Heart right ventricle (tissue), 16 donors: ENCODE data around the gene ITSN1. TPM values are rescaled to one million over a fixed set of nuclear protein-coding genes. Genes with fewer than 3 reads are reported as not detected.

Source experiments
- ATAC-seq, 8 donors: fragments of 200-7000 bp; cut with Tn5 transposase; one replicate each; pipeline ENCODE4 v1.9.1; 2020; ENCODE audit warnings: mild to moderate bottlenecking in 8 of 8, moderate library complexity in 8 of 8, moderate number of reproducible peaks in 1 of 8
- DNase-seq, 2 donors: peaks; one replicate each; pipeline ENCODE4 v3.0.0-alpha.2; 2020
- H3K27ac ChIP-seq, 10 donors: fragments of 200-600 bp; sonication (generic) in 2 of 10; one replicate each; pipeline versions ENCODE4 v1.5.0 to v1.8.0; 2020 to 2022; ENCODE audit warnings: mild to moderate bottlenecking in 3 of 10
- H3K27me3 ChIP-seq, 7 donors: fragments of 200-600 bp; one replicate each; pipeline ENCODE4 v1.8.0; 2021 to 2022; ENCODE audit warnings: mild to moderate bottlenecking in 2 of 7
- H3K36me3 ChIP-seq, 9 donors: fragments of 200-600 bp; sonication (generic) in 1 of 9; one replicate each; pipeline versions ENCODE4 v1.5.0 to v1.8.0; 2020 to 2022; ENCODE audit warnings: mild to moderate bottlenecking in 2 of 9
- H3K4me1 ChIP-seq, 9 donors: fragments of 200-600 bp; sonication (generic) in 1 of 9; one replicate each; pipeline versions ENCODE4 v1.5.0 to v1.8.0; 2020 to 2022; ENCODE audit warnings: mild to moderate bottlenecking in 4 of 9
- H3K4me3 ChIP-seq, 10 donors: fragments of 200-600 bp; sonication (generic) in 2 of 10; one replicate each; pipeline versions ENCODE4 v1.5.0 to v1.8.0; 2020 to 2022; ENCODE audit warnings: mild to moderate bottlenecking in 7 of 10, moderate library complexity in 2 of 10
- H3K9me3 ChIP-seq, 11 donors: fragments of 200-600 bp in 10 of 11; sonication (generic) in 2 of 11; one replicate each; pipeline versions ENCODE4 v1.5.0 to v1.8.0; 2013 to 2022; ENCODE audit warnings: mild to moderate bottlenecking in 2 of 11, control low read depth in 1 of 11, moderate library complexity in 1 of 11
- WGBS, 2 donors: extraction: QIAGEN DNeasy Blood & Tissue Kit; methylation state at CpG; one replicate each; pipeline ENCODE4 v1.1.7; 2013; ENCODE audit warnings: inconsistent platforms in 1 of 2; 5-methylcytosine and 5-hydroxymethylcytosine counted together
- intact Hi-C, 10 donors: fragments of 100-400 bp; cut with DNase I; formaldehyde crosslinking; loops; one replicate each; pipeline versions ENCODE4 v1.11.1 to v1.14.2; 2022
- polyA plus RNA-seq, 2 donors: library from polyadenylated mRNA; stranded (reverse); fragments of 200-250 nt; gene quantifications; one replicate each; pipeline ENCODE4 v1.2.3, GENCODE V29; 2013
- total RNA-seq, 10 donors: library from RNA; stranded (reverse); fragmentation: NEBNext Ultra II Directional in 3 of 10; extraction: Animal tissue kit (Norgen Biotek cat#: 25700) in 3 of 10; gene quantifications; one replicate each; pipeline versions ENCODE4 v1.2.1 to v1.2.4, GENCODE V29; 2021 to 2023
- TF ChIP-seq, protein P1 (sequence below), 9 donors: fragments of 200-600 bp; sonication (generic) in 2 of 9; IDR thresholded peaks; one replicate each; pipeline versions ENCODE4 v1.5.0 to v1.8.0; 2021 to 2022; ENCODE audit warnings: antibody characterized with exemption in 9 of 9, mild to moderate bottlenecking in 5 of 9, moderate library complexity in 1 of 9
- donor health status: Arrhythmogenic right ventricular cardiomyopathy.
- donor health status: ischemic (EF 13 %, LVEDD 7.1; RV severe dilation, severe dysfunction).
- donor health status: healthy with polysubstance abuse.
- donor health status: DM: no; HTN: yes; CAD: no.
- donor health status: DM: no; HTN: no; CAD: no.
- donor health status: ischemic (EF 25% LVEDD 6.9; RV normal size, moderate dysfunction).
- donor health status: ischemic (EF 25% LVEDD 5.7; RV mildly dilated, moderate dysfunction).
- donor health status: healthy.
- donor health status: DM: yes; HTN: yes; CAD: no.
- donor health status: Ischemic cardiomyopathy.
- donor health status: ischemic (EF 35%, LVEDD 5.7; RV mildly dilated, moderate dysfunction).
- donor health status: nonischemic (EF 11% LVEDD 7.7; RV severe dilation, severe dysfunction).
- donor health status: DM: yes; HTN: yes; CAD: no.
- donor health status: PGD.
- donor health status: ischemic (EF 29% LVEDD 5.4; RV normal size, mild dysfunction).
- donor health status: nonischemic (EF 23%, LVEDD 6.1; RV moderate dilation, normal function).

ITSN1 gene
- total and polyA plus RNA-seq, 12 donors = 14.6 to 47.3 (median 32.3) TPM

DNA sequence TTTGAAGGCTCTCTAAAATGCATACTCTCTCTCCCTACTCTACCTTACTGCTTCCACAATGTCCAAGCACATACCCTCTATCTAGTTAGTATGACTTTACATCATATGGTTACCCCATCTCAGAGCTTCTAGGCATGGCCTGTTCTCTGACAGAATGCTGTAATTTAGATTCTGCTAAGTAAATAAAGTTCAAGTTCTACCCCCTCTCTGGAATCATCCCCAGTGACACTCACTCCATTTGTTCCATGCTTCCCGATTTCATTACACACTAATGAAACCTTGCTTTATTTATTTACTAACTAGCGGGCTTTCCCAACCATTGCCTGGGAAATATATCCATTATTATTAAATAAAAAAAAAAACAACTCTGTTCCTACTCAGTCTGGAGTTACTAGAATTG, 8.0 kb upstream of the ITSN1 start:
- H3K4me3 ChIP-seq = no peak overlapping the region
- no peak overlapping the region for H3K27ac ChIP-seq
- ATAC-seq (no peak), DNase-seq (no peak)
- intact Hi-C loops = no loop called here
- peaks cover 0 to 44% (median 16%) of the 10 kb centered on the region in 9 donors for H3K36me3 ChIP-seq
- 95 to 99% methylated on average over 2 of the region's 2 CpGs for WGBS, 2 donors
- TF ChIP-seq, protein P1, sequence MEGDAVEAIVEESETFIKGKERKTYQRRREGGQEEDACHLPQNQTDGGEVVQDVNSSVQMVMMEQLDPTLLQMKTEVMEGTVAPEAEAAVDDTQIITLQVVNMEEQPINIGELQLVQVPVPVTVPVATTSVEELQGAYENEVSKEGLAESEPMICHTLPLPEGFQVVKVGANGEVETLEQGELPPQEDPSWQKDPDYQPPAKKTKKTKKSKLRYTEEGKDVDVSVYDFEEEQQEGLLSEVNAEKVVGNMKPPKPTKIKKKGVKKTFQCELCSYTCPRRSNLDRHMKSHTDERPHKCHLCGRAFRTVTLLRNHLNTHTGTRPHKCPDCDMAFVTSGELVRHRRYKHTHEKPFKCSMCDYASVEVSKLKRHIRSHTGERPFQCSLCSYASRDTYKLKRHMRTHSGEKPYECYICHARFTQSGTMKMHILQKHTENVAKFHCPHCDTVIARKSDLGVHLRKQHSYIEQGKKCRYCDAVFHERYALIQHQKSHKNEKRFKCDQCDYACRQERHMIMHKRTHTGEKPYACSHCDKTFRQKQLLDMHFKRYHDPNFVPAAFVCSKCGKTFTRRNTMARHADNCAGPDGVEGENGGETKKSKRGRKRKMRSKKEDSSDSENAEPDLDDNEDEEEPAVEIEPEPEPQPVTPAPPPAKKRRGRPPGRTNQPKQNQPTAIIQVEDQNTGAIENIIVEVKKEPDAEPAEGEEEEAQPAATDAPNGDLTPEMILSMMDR (IDR thresholded peaks at IDR 0.05) = no peak
- H3K4me1 ChIP-seq = no peaks in the 10 kb centered on the region
- no peaks in the 10 kb centered on the region for H3K27me3 ChIP-seq
- no peaks in the 10 kb centered on the region for H3K9me3 ChIP-seq

DNA sequence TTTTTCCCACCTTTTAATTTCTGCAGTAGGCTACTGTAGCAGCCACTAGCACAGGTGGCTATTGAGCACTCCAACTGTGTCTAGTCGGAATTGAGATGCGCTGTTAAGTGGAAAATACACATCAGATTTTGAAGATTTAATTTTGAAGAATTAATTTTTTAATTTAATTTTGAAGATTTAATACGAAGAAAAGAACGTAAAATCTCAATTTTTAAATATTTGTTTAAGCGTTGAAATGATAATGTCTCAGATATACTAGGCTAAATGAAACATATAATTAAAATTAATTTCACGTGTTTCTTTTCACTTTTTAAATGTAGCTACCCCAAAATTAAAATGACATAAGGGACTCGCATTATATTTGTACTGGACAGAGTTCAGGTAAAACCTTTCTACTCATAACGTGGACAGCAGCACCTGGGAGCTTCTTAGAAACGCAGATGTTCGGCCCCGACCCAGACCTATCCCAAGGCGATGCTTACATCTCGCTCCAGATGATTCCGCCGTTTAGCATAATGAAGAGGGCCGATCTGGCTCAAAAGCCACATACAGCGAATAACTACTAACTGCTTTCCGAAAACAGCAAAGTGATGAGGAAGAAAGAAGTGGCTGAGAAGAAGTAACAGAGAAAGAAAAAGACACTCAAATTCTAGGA, 1.5 kb upstream of the ITSN1 start:
- H3K4me3 ChIP-seq = peak overlapping the region; percentile 66 to 96 (median 88)

DNA sequence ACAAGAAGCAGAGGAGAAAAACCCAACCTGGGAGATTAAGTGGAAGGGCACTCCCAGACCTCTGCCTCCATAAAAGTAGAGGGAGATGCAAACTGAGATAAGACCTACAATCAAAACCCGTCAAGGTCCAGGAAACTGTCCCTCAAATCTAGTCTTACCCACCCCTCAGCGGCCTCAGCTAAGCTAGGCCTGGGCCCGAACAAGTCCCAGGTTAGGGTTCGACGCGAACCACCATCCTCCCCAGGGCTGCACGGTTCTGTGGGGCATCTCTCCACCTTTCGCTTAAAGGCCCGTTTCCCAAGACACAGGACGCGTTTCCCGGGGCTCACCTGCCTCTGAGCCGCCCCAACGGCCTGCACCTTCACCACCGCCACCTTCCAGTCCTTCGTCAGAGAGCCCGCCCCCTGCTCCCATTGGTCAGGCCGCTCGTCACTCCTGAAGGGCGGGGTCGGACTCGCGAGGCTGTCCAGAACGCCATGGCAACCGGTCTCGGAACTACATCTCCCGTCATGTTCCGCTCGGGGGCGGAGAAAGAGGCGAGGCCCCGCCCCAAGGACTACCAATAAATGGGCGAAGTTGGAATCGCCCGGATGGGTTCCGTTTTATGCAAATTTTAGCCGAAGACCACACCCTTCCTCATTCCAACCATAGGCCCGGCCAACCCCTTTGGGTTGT, 812 bp upstream of the ITSN1 start, which contains the start of gene CRYZL1:
Gene CRYZL1, minus strand, starts transcription at position 390 of the 675 bp plus-strand sequence. CDS start 10,190 bp downstream, outside the sequence.
- no peaks in the 10 kb centered on the region for H3K27me3 ChIP-seq
- intact Hi-C loops = loop anchor here in 8 of 10 donors (5.0 to 10.0 kb wide), 11 partner anchors 103 to 261 kb away; no protein-coding TSS in a partner anchor
- H3K36me3 ChIP-seq = peaks cover 0 to 7% (median 0%) of the 10 kb centered on the region in 9 donors
- peak within 1 kb of the TSS; percentile 78 to 93 (median 86) for H3K27ac ChIP-seq
- ATAC-seq (peak; percentile 89 to 95 (median 94)), DNase-seq (peak; percentile 100)
- TF ChIP-seq, protein P1 (IDR thresholded peaks at IDR 0.05) = no peak
- H3K9me3 ChIP-seq = no peaks in the 10 kb centered on the region
- peaks cover 3 to 42% (median 25%) of the 10 kb centered on the region in 9 donors for H3K4me1 ChIP-seq
- H3K4me3 ChIP-seq = peak within 1 kb of the TSS; percentile 66 to 96 (median 88)
- 0% methylated on average over 38 of the region's 38 CpGs for WGBS, 2 donors

More for the DNA sequence above, 1.5 kb upstream of the ITSN1 start:
- TF ChIP-seq, protein P1 (IDR thresholded peaks at IDR 0.05) = no peak
- H3K4me1 ChIP-seq = peaks cover 3 to 39% (median 25%) of the 10 kb centered on the region in 9 donors
- peak overlapping the region in 9 of 10 donors; percentile 78 to 93 (median 83) for H3K27ac ChIP-seq
- no peak for ATAC-seq
- WGBS, 2 donors = 28 to 33% methylated on average over 18 of the region's 18 CpGs
- H3K9me3 ChIP-seq = no peaks in the 10 kb centered on the region
- intact Hi-C loops = loop anchor here in 8 of 10 donors (5.0 to 10.0 kb wide), 11 partner anchors 104 to 261 kb away; no protein-coding TSS in a partner anchor
- H3K36me3 ChIP-seq = peaks cover 0 to 7% (median 0%) of the 10 kb centered on the region in 9 donors
- no peak for DNase-seq
- no peaks in the 10 kb centered on the region for H3K27me3 ChIP-seq

DNA sequence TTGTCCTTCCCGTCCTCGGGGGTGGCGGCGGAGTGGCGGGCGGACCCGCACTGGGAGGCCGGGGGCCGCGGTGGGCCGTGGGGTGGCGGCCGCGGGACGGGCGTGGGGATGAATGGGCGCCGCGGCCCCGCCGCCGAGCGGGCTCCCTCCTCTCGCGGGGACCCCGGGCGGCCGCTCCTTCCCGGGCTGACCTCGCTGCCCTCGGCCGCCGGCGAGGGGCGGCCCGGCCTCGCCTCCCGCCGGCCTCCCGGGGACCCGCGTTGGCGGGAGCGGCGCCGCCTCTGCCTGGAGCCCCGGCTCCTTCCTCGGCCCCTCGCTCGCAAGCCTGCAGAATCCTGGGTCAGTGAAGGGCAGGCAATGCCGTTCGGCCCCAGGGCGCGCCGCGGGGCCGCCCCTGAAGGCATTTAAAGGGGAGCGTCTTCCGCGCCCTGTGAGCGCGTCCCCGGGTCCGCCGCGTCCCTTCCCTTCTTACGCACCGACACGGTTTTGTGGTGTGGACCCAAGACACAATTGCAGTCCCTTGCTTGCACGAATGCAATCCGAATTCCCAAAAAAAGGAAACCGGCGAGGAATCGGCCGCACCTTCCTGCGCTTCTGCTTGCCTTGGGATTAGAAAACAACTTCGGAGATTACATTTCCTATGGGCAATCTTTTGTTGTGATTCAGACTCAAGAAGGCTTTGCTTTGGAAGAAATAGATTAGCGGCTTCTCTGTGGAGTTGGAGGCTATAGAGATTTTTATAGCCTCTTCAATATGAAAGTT, 776 bp downstream of the ITSN1 start:
- peak overlapping the region; percentile 64 to 96 (median 88) for H3K4me3 ChIP-seq
- peak overlapping the region; percentile 78 to 93 (median 86) for H3K27ac ChIP-seq
- H3K27me3 ChIP-seq = no peaks in the 10 kb centered on the region
- H3K4me1 ChIP-seq = peaks cover 3 to 42% (median 25%) of the 10 kb centered on the region in 9 donors
- DNase-seq (peak; percentile 17 to 46), ATAC-seq (peak in 2 of 8 donors; percentile 1 to 2)
- peaks cover 0 to 7% (median 0%) of the 10 kb centered on the region in 9 donors for H3K36me3 ChIP-seq
- WGBS, 2 donors = 0 to 1% methylated on average over 48 to 78 of the region's 78 CpGs
- intact Hi-C loops = loop anchor here in 8 of 10 donors (5.0 to 10.0 kb wide), 11 partner anchors 102 to 259 kb away; no protein-coding TSS in a partner anchor
- H3K9me3 ChIP-seq = no peaks in the 10 kb centered on the region
- TF ChIP-seq, protein P1 (IDR thresholded peaks at IDR 0.05) = no peak
